SK-N-SH treated with all-trans-retinoic acid at 6 μM for 48 hours (cell line): Measurements from ENCODE around the gene METTL25.

Source experiments
- ATAC-seq: fragments of 200-7000 bp; cut with Tn5 transposase; 3 replicates; pipeline ENCODE4 v1.9.1; 2020; ENCODE audit warnings: mild to moderate bottlenecking, moderate library complexity
- ARNTL ChIP-seq: fragments of 450-650 bp; formaldehyde crosslinking; IDR thresholded peaks from 2 replicates; pipeline ENCODE4 v1.5.0; 2020; ENCODE audit warnings: low read depth, mild to moderate bottlenecking, moderate library complexity, borderline replicate concordance
- BACH2 ChIP-seq: fragments of 250-450 bp; sonication (Bioruptor Pico); IDR thresholded peaks from 2 replicates; pipeline ENCODE4 v1.9.0; 2021; ENCODE audit warnings: mild to moderate bottlenecking, borderline replicate concordance
- CSDC2 ChIP-seq: fragments of 250-450 bp; sonication (Bioruptor Pico); IDR thresholded peaks from 2 replicates; pipeline ENCODE4 v1.5.0; 2020; ENCODE audit warnings: mild to moderate bottlenecking, moderate library complexity
- ESRRG ChIP-seq: fragments of 250-450 bp; sonication (Bioruptor Pico); IDR thresholded peaks from 2 replicates; pipeline ENCODE4 v1.6.1; 2021; ENCODE audit warnings: mild to moderate bottlenecking
- GLIS3 ChIP-seq: fragments of 250-450 bp; sonication (Bioruptor Pico); IDR thresholded peaks from 2 replicates; pipeline ENCODE4 v1.5.0; 2020; ENCODE audit warnings: mild to moderate bottlenecking, moderate library complexity
- ISL1 ChIP-seq: fragments of 250-450 bp; sonication (Bioruptor Pico); IDR thresholded peaks from 2 replicates; pipeline ENCODE4 v2.1.2; 2022; ENCODE audit warnings: mild to moderate bottlenecking, moderate library complexity
- OSR1 ChIP-seq: fragments of 250-450 bp; sonication (Bioruptor Pico); IDR thresholded peaks from 2 replicates; pipeline ENCODE4 v1.8.0; 2022; ENCODE audit warnings: moderate library complexity, mild to moderate bottlenecking, inconsistent platforms
- PPARA ChIP-seq: fragments of 250-450 bp; sonication (Bioruptor Pico); IDR thresholded peaks from 2 replicates; pipeline ENCODE4 v1.5.0; 2020; ENCODE audit warnings: mild to moderate bottlenecking, borderline replicate concordance
- RARB ChIP-seq: fragments of 250-450 bp; sonication (Bioruptor Pico); IDR thresholded peaks from 2 replicates; pipeline ENCODE4 v1.8.0; 2021; ENCODE audit warnings: mild to moderate bottlenecking, moderate library complexity
- SNAI2 ChIP-seq: fragments of 250-450 bp; sonication (Bioruptor Pico); IDR thresholded peaks from 2 replicates; pipeline ENCODE4 v1.5.0; 2020; ENCODE audit warnings: mild to moderate bottlenecking, moderate library complexity
- TOX ChIP-seq: fragments of 250-450 bp; sonication (Bioruptor Pico); IDR thresholded peaks from 2 replicates; pipeline ENCODE4 v1.8.0; 2021; ENCODE audit warnings: mild to moderate bottlenecking, moderate library complexity, borderline replicate concordance
- ZC3H10 ChIP-seq: fragments of 250-450 bp; sonication (Bioruptor Pico); IDR thresholded peaks from 2 replicates; pipeline ENCODE4 v1.5.1; 2021; ENCODE audit warnings: mild to moderate bottlenecking, moderate library complexity
- ZFP3 ChIP-seq: fragments of 250-450 bp; sonication (Bioruptor Pico); IDR thresholded peaks from 2 replicates; pipeline ENCODE4 v1.5.0; 2020; ENCODE audit warnings: mild to moderate bottlenecking, moderate library complexity
- ZFP30 ChIP-seq: fragments of 450-650 bp; formaldehyde crosslinking; IDR thresholded peaks from 2 replicates; pipeline ENCODE4 v1.5.0; 2022; ENCODE audit warnings: mild to moderate bottlenecking, moderate library complexity
- ZNF565 ChIP-seq: fragments of 450-650 bp; formaldehyde crosslinking; conservative IDR thresholded peaks from 2 replicates; pipeline ENCODE4 v1.5.0; 2020; ENCODE audit warnings: low read depth, mild to moderate bottlenecking, moderate library complexity
- ZNF70 ChIP-seq: fragments of 450-650 bp; formaldehyde crosslinking; IDR thresholded peaks from 2 replicates; pipeline ENCODE4 v1.5.0; 2020; ENCODE audit warnings: mild to moderate bottlenecking, moderate library complexity
- ZNF8 ChIP-seq: fragments of 450-650 bp; formaldehyde crosslinking; IDR thresholded peaks from 2 replicates; pipeline ENCODE4 v1.5.0; 2020; ENCODE audit warnings: mild to moderate bottlenecking, moderate library complexity
- TF ChIP-seq, protein P1 (sequence below): fragments of 250-450 bp; sonication (Bioruptor Pico); IDR thresholded peaks from 2 replicates; pipeline ENCODE4 v1.5.1; 2021; ENCODE audit warnings: mild to moderate bottlenecking, moderate library complexity
- TF ChIP-seq, protein P2 (sequence below): fragments of 250-450 bp; sonication (Bioruptor Pico); IDR thresholded peaks from 2 replicates; pipeline ENCODE4 v1.5.1; 2020; ENCODE audit warnings: low read depth, mild to moderate bottlenecking, moderate library complexity
- TF ChIP-seq, protein P3 (sequence below): fragments of 250-450 bp; sonication (Bioruptor Pico); IDR thresholded peaks from 2 replicates; pipeline ENCODE4 v1.8.0; 2021; ENCODE audit warnings: low read depth, mild to moderate bottlenecking, moderate library complexity, borderline replicate concordance

Gene METTL25

DNA sequence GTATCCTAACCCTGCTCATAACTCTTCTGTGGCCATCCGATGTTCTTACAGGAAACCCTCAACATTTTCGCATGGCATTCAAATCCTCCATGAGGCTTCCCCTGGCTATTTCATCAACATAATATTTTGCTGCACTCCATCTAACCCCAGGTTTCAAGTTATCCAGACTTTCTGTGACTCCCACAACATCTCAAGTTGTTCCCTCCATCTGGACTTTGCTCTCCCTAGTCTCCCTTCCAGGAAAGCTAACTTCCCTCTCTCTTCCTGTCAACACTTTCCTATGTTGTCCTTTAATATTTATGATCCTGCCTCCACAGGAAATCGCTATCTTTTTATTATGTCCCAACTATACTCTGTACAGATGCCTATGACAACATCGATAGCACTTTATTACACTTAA, 146.1 kb downstream of the METTL25 start:
- TF ChIP-seq PPARA (CRISPR knock-in tag) (no peak), ISL1 (CRISPR knock-in tag) (peak; percentile 44; the same call in 1 of the 2 replicates)
- ATAC-seq = peak; percentile 36; the same call in 2 of the 3 replicates

DNA sequence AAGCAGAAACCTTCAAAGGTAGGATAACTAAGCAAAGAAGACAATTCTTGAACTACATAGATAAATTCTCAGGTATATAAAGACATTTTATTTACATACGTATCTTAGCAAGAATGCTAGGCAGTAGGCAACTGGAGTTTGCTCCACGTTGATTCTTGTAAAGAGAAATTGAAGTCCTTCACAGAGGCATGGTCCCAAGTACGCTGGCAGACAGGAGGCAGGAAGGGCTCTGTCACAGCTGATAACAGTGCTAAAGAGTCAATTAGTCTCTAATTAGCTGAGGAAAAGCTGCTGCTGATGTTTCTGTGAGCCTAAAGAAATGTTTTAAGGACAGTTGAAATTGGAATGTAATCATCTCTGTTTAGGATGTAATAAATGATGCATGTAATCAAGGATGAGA, 146.8 kb downstream of the METTL25 start:
- TF ChIP-seq, protein P1, sequence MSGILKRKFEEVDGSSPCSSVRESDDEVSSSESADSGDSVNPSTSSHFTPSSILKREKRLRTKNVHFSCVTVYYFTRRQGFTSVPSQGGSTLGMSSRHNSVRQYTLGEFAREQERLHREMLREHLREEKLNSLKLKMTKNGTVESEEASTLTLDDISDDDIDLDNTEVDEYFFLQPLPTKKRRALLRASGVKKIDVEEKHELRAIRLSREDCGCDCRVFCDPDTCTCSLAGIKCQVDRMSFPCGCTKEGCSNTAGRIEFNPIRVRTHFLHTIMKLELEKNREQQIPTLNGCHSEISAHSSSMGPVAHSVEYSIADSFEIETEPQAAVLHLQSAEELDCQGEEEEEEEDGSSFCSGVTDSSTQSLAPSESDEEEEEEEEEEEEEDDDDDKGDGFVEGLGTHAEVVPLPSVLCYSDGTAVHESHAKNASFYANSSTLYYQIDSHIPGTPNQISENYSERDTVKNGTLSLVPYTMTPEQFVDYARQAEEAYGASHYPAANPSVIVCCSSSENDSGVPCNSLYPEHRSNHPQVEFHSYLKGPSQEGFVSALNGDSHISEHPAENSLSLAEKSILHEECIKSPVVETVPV = no peak
- TF ChIP-seq ZFP30 (CRISPR knock-in tag) = no peak
- TF ChIP-seq ZFP3 (CRISPR knock-in tag) = no peak
- no peak for TF ChIP-seq RARB (CRISPR knock-in tag)
- no peak for TF ChIP-seq GLIS3
- TF ChIP-seq ESRRG (CRISPR knock-in tag) = no peak
- TF ChIP-seq SNAI2 (CRISPR knock-in tag) = no peak
- no peak for TF ChIP-seq ISL1 (CRISPR knock-in tag)
- no peak for TF ChIP-seq OSR1 (CRISPR knock-in tag)
- TF ChIP-seq, all 23 proteins: peak for 0
- ATAC-seq = no peak

DNA sequence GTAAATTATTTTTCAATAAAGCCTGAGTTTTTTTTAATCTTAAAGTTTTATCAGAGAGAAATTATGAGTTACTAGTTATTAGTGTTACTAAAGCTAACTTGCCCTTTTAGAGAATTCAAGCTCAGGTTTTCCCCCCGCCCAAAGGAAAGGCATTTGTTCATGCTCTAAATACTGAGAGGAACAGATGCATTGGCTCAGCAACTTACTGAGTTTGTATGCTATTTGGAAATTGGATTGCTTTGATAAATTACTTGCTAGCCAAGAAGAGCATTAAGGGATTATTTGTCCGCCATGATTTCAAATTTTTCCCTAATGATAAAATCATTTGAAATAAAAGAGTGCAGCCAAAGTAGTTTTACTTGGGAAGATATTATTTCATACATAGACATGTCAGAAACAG, 149.4 kb downstream of the METTL25 start:
- no peak for ATAC-seq
- no peak for TF ChIP-seq ISL1 (CRISPR knock-in tag)
- no peak for TF ChIP-seq ZNF70 (CRISPR knock-in tag)
- no peak for TF ChIP-seq ARNTL

DNA sequence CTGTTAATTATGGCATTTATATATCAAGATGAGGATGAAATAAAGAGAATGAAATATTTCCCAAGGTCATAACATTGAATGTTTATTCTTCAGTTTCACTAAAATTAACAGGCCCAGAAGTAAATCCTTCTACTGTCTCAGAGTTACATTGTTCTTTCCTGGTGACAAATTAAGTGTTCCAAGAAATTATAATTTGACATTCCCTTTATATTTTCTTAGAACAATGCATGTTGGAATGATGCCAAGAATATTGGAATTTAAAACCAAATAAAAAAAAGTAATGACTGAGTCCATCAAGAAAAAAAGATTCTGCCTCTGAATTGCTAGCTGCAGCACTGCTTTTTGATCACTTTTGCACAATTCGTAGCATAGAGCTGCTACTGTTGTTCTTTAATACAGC, 152.1 kb downstream of the METTL25 start:
- ATAC-seq = no peak
- TF ChIP-seq ZC3H10 (no peak), ESRRG (CRISPR knock-in tag) (no peak), CSDC2 (CRISPR knock-in tag) (no peak), OSR1 (CRISPR knock-in tag) (no peak), TOX (CRISPR knock-in tag) (no peak), ZNF565 (CRISPR knock-in tag) (no peak), ISL1 (CRISPR knock-in tag) (peak; percentile 42; the same call in 1 of the 2 replicates), SNAI2 (CRISPR knock-in tag) (no peak), ZFP3 (CRISPR knock-in tag) (no peak)

DNA sequence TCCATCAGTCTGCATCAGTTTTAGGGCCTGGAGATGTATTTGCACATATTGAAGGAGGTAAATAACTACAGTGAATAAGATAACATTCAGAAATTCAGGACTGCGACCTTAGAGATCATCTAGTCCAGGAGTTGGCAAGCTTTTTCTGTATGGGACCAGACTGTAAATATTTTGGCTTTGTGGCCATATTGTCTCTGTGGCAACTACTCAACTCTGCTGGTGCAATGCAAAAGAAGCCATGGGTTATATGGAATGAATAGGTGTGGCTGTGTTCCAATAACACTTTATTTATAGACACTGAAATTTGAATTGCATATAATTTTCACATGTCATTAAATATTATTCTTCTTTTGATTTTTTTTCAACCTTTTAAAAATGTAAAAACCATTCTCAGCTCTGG, 156.6 kb downstream of the METTL25 start:
- ATAC-seq = no peak

DNA sequence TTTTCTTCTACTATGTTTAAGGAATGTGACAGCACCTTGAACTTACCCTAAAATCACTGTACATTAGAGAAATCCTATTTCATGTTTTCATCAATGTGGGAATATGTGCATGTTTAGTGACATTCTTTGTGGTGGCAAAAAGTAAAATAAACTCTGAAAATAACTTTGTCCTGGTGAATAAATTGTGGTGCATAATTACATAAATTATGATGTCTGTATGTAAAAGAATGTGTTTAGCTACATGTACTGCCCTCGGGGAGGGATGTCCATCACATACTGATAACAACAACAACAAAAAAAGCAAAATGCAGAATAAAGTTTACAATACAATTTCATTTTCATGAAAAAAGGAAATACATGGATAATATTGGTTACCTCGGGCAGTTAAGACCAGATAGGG, 157.3 kb downstream of the METTL25 start:
- TF ChIP-seq ARNTL = no peak
- no peak for TF ChIP-seq ZFP3 (CRISPR knock-in tag)
- TF ChIP-seq PPARA (CRISPR knock-in tag) = no peak
- no peak for TF ChIP-seq ISL1 (CRISPR knock-in tag)

More for the DNA sequence above, 156.6 kb downstream of the METTL25 start:
- TF ChIP-seq ZNF70 (CRISPR knock-in tag) (no peak), ZNF565 (CRISPR knock-in tag) (no peak), ISL1 (CRISPR knock-in tag) (no peak), SNAI2 (CRISPR knock-in tag) (no peak), ARNTL (no peak), ZFP30 (CRISPR knock-in tag) (no peak), ESRRG (CRISPR knock-in tag) (no peak), TOX (CRISPR knock-in tag) (no peak), RARB (CRISPR knock-in tag) (no peak), PPARA (CRISPR knock-in tag) (no peak), ZC3H10 (no peak), OSR1 (CRISPR knock-in tag) (no peak), BACH2 (CRISPR knock-in tag) (no peak), ZNF8 (CRISPR knock-in tag) (no peak)
- TF ChIP-seq, protein P2, sequence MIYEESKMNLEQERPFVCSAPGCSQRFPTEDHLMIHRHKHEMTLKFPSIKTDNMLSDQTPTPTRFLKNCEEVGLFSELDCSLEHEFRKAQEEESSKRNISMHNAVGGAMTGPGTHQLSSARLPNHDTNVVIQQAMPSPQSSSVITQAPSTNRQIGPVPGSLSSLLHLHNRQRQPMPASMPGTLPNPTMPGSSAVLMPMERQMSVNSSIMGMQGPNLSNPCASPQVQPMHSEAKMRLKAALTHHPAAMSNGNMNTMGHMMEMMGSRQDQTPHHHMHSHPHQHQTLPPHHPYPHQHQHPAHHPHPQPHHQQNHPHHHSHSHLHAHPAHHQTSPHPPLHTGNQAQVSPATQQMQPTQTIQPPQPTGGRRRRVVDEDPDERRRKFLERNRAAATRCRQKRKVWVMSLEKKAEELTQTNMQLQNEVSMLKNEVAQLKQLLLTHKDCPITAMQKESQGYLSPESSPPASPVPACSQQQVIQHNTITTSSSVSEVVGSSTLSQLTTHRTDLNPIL = no peak
- TF ChIP-seq, protein P3, sequence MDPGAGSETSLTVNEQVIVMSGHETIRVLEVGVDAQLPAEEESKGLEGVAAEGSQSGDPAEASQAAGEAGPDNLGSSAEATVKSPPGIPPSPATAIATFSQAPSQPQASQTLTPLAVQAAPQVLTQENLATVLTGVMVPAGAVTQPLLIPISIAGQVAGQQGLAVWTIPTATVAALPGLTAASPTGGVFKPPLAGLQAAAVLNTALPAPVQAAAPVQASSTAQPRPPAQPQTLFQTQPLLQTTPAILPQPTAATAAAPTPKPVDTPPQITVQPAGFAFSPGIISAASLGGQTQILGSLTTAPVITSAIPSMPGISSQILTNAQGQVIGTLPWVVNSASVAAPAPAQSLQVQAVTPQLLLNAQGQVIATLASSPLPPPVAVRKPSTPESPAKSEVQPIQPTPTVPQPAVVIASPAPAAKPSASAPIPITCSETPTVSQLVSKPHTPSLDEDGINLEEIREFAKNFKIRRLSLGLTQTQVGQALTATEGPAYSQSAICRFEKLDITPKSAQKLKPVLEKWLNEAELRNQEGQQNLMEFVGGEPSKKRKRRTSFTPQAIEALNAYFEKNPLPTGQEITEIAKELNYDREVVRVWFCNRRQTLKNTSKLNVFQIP (CRISPR knock-in tag) = no peak

More for the DNA sequence above, 157.3 kb downstream of the METTL25 start:
- no peak for ATAC-seq
